GM19395 (cell line): ENCODE data around the gene FRMD7.

Experiments used
- ATAC-seq: cut with Tn5 transposase; IDR thresholded peaks from one replicate; pipeline ENCODE4 v1.9.1; 2021; ENCODE audit warnings: mild to moderate bottlenecking, moderate library complexity; ENCODE audit not compliant: unreplicated experiment

The FRMD7 gene

GRCh38 chrX:132040066-132040465 is 87.8 kb downstream of the FRMD7 start:
- ATAC-seq: no peak

GRCh38 chrX:132037479-132037993 is 90.3 kb downstream of the FRMD7 start:
- ATAC-seq: no peak

- no peak for ATAC-seq
These were observed 93.2 kb downstream of the FRMD7 start for GRCh38 chrX:132034648-132035047.

GRCh38 chrX:132033166-132033565 is 94.7 kb downstream of the FRMD7 start:
- ATAC-seq: peak; percentile 56

- no peak for ATAC-seq
These were observed 96.0 kb downstream of the FRMD7 start for GRCh38 chrX:132031867-132032266.

- ATAC-seq: no peak
These were observed 97.6 kb downstream of the FRMD7 start for GRCh38 chrX:132030264-132030663.
